Measurements from ENCODE around the gene FOXRED2.

FOXRED2 gene

GRCh38 chr22:36465232-36466021 lies 41.4 kb downstream of the FOXRED2 start:
- H3K9me3 ChIP-seq (ENCODE audit: control insufficient read depth, low read length), result no peaks in the 10 kb centered on the region
- H3K4me1 ChIP-seq (ENCODE audit: control insufficient read depth, insufficient read depth, low read length), result peaks cover 55% of the 10 kb centered on the region
- H3K27me3 ChIP-seq (ENCODE audit: control insufficient read depth, insufficient read depth, low read length), result no peaks in the 10 kb centered on the region
- H3K36me3 ChIP-seq (ENCODE audit: control insufficient read depth, insufficient read depth, low read length), result peaks cover 5% of the 10 kb centered on the region
- H3K4me3 ChIP-seq (ENCODE audit: low read length), result no peak overlapping the region
- peak overlapping the region; percentile 63 for H3K9ac ChIP-seq (ENCODE audit: low read length)

- H3K36me3 ChIP-seq (ENCODE audit: control insufficient read depth, insufficient read depth, low read length), result peaks cover 5% of the 10 kb centered on the region
- H3K4me1 ChIP-seq (ENCODE audit: control insufficient read depth, insufficient read depth, low read length), result peaks cover 51% of the 10 kb centered on the region
- no peaks in the 10 kb centered on the region for H3K9me3 ChIP-seq (ENCODE audit: control insufficient read depth, low read length)
- no peaks in the 10 kb centered on the region for H3K27me3 ChIP-seq (ENCODE audit: control insufficient read depth, insufficient read depth, low read length)
- no peak overlapping the region for H3K4me3 ChIP-seq (ENCODE audit: low read length)
- peak overlapping the region; percentile 63 for H3K9ac ChIP-seq (ENCODE audit: low read length)
Observed at GRCh38 chr22:36464715-36465231, 42.1 kb downstream of the FOXRED2 start.

GRCh38 chr22:36463783-36464184 lies 43.1 kb downstream of the FOXRED2 start:
- Histone ChIP-seq H3K4me3 (ENCODE audit: low read length) (no peak overlapping the region), H3K4me1 (ENCODE audit: control insufficient read depth, insufficient read depth, low read length) (peaks cover 59% of the 10 kb centered on the region), H3K36me3 (ENCODE audit: control insufficient read depth, insufficient read depth, low read length) (no peaks in the 10 kb centered on the region), H3K27me3 (ENCODE audit: control insufficient read depth, insufficient read depth, low read length) (no peaks in the 10 kb centered on the region), H3K9ac (ENCODE audit: low read length) (no peak overlapping the region), H3K9me3 (ENCODE audit: control insufficient read depth, low read length) (no peaks in the 10 kb centered on the region)

- no peaks in the 10 kb centered on the region for H3K27me3 ChIP-seq (ENCODE audit: control insufficient read depth, insufficient read depth, low read length)
- H3K4me1 ChIP-seq (ENCODE audit: control insufficient read depth, insufficient read depth, low read length), result peaks cover 53% of the 10 kb centered on the region
- H3K9ac ChIP-seq (ENCODE audit: low read length), result peak overlapping the region; percentile 58
- no peaks in the 10 kb centered on the region for H3K36me3 ChIP-seq (ENCODE audit: control insufficient read depth, insufficient read depth, low read length)
- H3K9me3 ChIP-seq (ENCODE audit: control insufficient read depth, low read length), result no peaks in the 10 kb centered on the region
- no peak overlapping the region for H3K4me3 ChIP-seq (ENCODE audit: low read length)
Observed at GRCh38 chr22:36461665-36462649, 44.9 kb downstream of the FOXRED2 start.

GRCh38 chr22:36460202-36460601 lies 46.6 kb downstream of the FOXRED2 start:
- Histone ChIP-seq H3K36me3 (ENCODE audit: control insufficient read depth, insufficient read depth, low read length) (no peaks in the 10 kb centered on the region), H3K4me1 (ENCODE audit: control insufficient read depth, insufficient read depth, low read length) (peaks cover 51% of the 10 kb centered on the region), H3K4me3 (ENCODE audit: low read length) (no peak overlapping the region), H3K9ac (ENCODE audit: low read length) (no peak overlapping the region), H3K9me3 (ENCODE audit: control insufficient read depth, low read length) (no peaks in the 10 kb centered on the region), H3K27me3 (ENCODE audit: control insufficient read depth, insufficient read depth, low read length) (no peaks in the 10 kb centered on the region)

GRCh38 chr22:36457688-36458450 lies 49.0 kb downstream of the FOXRED2 start:
- Histone ChIP-seq H3K36me3 (ENCODE audit: control insufficient read depth, insufficient read depth, low read length) (no peaks in the 10 kb centered on the region), H3K4me1 (ENCODE audit: control insufficient read depth, insufficient read depth, low read length) (peaks cover 48% of the 10 kb centered on the region), H3K4me3 (ENCODE audit: low read length) (no peak overlapping the region), H3K27me3 (ENCODE audit: control insufficient read depth, insufficient read depth, low read length) (no peaks in the 10 kb centered on the region), H3K9me3 (ENCODE audit: control insufficient read depth, low read length) (no peaks in the 10 kb centered on the region), H3K9ac (ENCODE audit: low read length) (no peak overlapping the region)

- Histone ChIP-seq H3K4me3 (ENCODE audit: low read length) (no peak overlapping the region), H3K27me3 (ENCODE audit: control insufficient read depth, insufficient read depth, low read length) (no peaks in the 10 kb centered on the region), H3K9me3 (ENCODE audit: control insufficient read depth, low read length) (no peaks in the 10 kb centered on the region), H3K36me3 (ENCODE audit: control insufficient read depth, insufficient read depth, low read length) (no peaks in the 10 kb centered on the region), H3K4me1 (ENCODE audit: control insufficient read depth, insufficient read depth, low read length) (peaks cover 53% of the 10 kb centered on the region), H3K9ac (ENCODE audit: low read length) (no peak overlapping the region)
Observed at GRCh38 chr22:36456464-36456845, 50.4 kb downstream of the FOXRED2 start.

- Histone ChIP-seq H3K9me3 (ENCODE audit: control insufficient read depth, low read length) (no peaks in the 10 kb centered on the region), H3K4me1 (ENCODE audit: control insufficient read depth, insufficient read depth, low read length) (peaks cover 58% of the 10 kb centered on the region), H3K4me3 (ENCODE audit: low read length) (peak overlapping the region; percentile 3), H3K36me3 (ENCODE audit: control insufficient read depth, insufficient read depth, low read length) (no peaks in the 10 kb centered on the region), H3K27me3 (ENCODE audit: control insufficient read depth, insufficient read depth, low read length) (no peaks in the 10 kb centered on the region), H3K9ac (ENCODE audit: low read length) (peak overlapping the region; percentile 94)
Observed at GRCh38 chr22:36455571-36456463, 51.0 kb downstream of the FOXRED2 start.

GRCh38 chr22:36454916-36455570 lies 51.8 kb downstream of the FOXRED2 start:
- Histone ChIP-seq H3K9ac (ENCODE audit: low read length) (peak overlapping the region; percentile 94), H3K36me3 (ENCODE audit: control insufficient read depth, insufficient read depth, low read length) (no peaks in the 10 kb centered on the region), H3K4me1 (ENCODE audit: control insufficient read depth, insufficient read depth, low read length) (peaks cover 58% of the 10 kb centered on the region), H3K4me3 (ENCODE audit: low read length) (peak overlapping the region; percentile 3), H3K27me3 (ENCODE audit: control insufficient read depth, insufficient read depth, low read length) (no peaks in the 10 kb centered on the region), H3K9me3 (ENCODE audit: control insufficient read depth, low read length) (no peaks in the 10 kb centered on the region)

GRCh38 chr22:36453855-36454378 lies 52.9 kb downstream of the FOXRED2 start:
- H3K9ac ChIP-seq (ENCODE audit: low read length), result peak overlapping the region; percentile 53
- no peak overlapping the region for H3K4me3 ChIP-seq (ENCODE audit: low read length)
- H3K9me3 ChIP-seq (ENCODE audit: control insufficient read depth, low read length), result no peaks in the 10 kb centered on the region
- peaks cover 46% of the 10 kb centered on the region for H3K4me1 ChIP-seq (ENCODE audit: control insufficient read depth, insufficient read depth, low read length)
- H3K27me3 ChIP-seq (ENCODE audit: control insufficient read depth, insufficient read depth, low read length), result no peaks in the 10 kb centered on the region
- no peaks in the 10 kb centered on the region for H3K36me3 ChIP-seq (ENCODE audit: control insufficient read depth, insufficient read depth, low read length)

All from mucosa of stomach (tissue), 1 donor.